ENCODE measurements around the gene PGBD4.

Gene PGBD4

DNA sequence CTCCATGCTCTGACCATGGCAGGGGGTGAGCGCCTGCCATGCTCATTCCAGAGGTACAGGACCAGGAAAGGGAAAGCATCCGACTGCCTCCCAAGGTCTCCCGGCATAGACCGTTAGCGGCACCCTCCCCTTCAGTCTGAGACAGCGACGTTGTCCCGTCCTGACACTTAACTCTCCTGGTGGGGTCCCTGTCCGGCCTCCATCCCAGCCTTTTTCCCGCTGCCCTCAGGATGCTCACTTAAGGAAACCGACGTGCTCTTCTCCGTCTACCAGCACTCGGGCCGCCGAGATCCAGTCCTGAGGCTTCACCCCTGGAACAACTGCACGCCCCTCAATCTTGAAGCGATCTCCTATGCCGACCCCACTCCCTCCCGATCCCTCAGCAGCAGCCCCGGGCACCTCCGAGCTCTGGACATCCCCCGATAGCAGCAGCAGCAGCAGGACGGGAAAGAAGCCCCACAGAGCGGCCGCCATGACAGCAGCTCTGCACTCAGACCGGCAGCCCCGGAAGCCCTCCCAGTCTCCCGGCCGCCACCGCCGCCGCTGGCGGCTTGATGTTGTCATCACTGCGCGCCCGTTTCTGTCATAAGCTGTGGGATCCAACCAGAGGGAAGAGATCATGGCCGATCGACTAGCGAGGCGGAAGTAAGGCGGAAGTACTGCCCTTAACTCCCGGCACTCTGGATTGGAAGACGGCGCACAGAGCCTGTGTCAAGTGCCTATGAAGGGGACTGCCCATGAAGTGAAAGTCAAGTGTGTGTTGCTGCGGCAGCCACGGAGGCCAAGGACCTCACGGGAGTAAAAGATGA lies at the start of gene PGBD4, which contains the start of gene EMC7:
Gene PGBD4 (plus strand): TSS at position 718 of the 809 bp plus-strand sequence. CDS start 449 bp downstream, outside the sequence.
Gene EMC7 (minus strand): TSS at position 497 of the 809 bp plus-strand sequence. CDS start 23 bp downstream, at position 474.
- DNase-seq: peak; percentile 99
- ATAC-seq: peak; percentile 100

DNA sequence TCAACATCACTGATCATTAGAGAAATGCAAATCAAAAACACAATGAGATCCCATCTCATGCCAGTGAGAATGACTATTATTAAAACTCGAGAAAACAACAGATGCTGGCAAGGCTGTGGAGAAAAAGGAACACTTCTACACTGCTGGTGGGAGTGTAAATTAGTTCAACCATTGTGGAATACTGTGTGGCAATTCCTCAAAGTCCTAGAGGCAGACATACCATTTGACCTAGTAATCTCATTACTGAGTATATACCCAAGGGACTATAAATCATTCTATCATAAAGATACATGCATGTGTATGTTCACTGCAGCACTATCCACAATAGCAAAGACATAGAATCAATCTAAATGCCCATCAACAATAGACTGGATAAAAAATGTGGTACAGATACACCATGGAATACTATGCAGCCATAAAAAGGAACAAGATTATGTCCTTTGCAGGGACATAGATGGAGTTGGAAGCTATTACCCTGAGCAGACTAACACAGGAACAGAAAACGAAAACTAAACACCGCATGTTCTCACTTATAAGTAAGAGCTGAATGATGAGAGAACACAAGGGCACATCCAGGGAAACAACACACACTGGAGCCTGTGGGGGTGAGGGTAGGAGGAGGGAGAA lies 47.7 kb upstream of the PGBD4 start:
- no peak for ATAC-seq
- DNase-seq: no peak

GRCh38 chr15:34055868-34056595 lies 45.9 kb upstream of the PGBD4 start:
- ATAC-seq (no peak), DNase-seq (no peak)

- ATAC-seq (no peak), DNase-seq (no peak)
Observed at GRCh38 chr15:34056911-34057310, 45.0 kb upstream of the PGBD4 start.

DNA sequence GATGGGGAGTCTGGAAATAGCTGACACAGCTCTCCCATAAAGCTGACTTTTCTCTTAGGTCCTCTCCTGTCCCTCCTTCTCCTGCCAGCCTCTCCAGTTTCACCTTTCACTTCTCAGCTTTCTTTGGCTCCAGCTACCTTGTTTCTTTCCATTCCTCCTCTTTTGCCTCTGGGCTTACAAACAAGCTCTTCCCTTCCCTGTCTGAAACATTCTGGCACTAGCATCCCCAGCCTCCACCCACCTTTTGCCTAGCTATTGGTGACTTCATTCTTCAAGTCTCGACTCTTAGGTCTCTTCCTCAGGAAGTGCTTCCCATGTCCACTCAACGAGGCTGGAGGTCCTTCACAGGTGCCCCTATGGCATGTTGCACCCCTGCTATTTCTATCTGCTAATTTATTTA lies 42.4 kb upstream of the PGBD4 start:
- DNase-seq (no peak), ATAC-seq (no peak)

GRCh38 chr15:34059946-34060345 lies 41.9 kb upstream of the PGBD4 start:
- no peak for DNase-seq
- no peak for ATAC-seq

DNA sequence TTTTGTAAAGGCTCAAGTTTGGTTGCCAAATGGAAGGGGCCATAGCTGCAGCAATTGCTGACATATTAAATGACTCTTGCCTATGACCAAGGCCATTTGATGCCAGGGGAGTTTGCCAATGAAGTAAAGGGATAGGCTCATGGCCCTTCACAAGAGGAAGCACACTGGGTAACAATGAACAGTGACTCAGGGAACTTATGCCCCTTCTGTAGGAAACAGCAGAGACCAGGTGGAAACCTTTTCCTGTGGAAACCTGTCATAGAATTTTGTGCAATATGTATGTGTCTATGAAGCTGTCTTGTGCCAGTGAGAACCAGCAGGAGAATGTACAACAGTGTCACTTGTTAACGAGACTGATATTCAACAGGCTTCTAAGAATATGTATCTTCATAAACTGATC lies 37.4 kb upstream of the PGBD4 start:
- no peak for ATAC-seq
- DNase-seq: no peak

GRCh38 chr15:34065261-34065660 lies 36.6 kb upstream of the PGBD4 start:
- ATAC-seq (no peak), DNase-seq (no peak)

- DNase-seq: no peak
- no peak for ATAC-seq
Observed at GRCh38 chr15:34065941-34066340, 35.9 kb upstream of the PGBD4 start.

DNA sequence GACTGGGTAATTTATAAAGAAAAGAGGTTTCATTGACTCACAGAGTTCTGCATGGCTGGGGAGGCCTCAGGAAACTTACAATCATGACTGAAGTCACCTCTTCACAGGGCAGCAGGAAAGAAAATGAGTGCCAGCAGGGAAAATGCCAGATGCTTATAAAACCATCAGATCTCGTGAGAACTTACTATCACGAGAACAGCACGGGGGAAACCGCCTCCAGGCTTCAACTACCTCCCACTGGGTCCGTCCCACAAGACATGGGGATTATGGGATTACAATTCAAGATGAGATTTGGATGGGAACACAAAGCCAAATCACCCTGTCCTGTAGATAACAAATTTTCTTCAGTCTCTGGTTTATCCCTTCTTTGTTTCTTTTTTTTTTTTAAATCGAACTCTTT lies 31.9 kb upstream of the PGBD4 start:
- no peak for ATAC-seq
- no peak for DNase-seq

DNA sequence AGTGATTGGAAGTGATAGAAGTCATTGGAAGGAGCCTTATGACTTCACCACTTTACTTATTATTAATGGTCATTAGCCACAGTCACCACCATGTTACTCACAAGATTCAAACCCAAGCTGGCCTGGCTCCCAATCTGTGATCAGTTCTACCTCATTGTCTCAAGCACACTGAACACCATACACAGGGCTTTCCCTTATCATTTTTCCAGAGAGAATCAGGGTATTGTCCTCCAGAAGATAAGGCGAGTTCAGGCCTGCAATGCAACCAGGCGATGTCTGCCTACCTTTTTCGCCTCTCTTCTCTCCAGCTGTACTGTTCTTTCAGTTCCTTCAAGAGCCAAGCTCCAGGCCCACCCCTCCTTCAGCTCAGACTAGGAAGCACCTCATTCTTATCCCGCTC lies 25.1 kb upstream of the PGBD4 start:
- DNase-seq: no peak
- no peak for ATAC-seq

DNA sequence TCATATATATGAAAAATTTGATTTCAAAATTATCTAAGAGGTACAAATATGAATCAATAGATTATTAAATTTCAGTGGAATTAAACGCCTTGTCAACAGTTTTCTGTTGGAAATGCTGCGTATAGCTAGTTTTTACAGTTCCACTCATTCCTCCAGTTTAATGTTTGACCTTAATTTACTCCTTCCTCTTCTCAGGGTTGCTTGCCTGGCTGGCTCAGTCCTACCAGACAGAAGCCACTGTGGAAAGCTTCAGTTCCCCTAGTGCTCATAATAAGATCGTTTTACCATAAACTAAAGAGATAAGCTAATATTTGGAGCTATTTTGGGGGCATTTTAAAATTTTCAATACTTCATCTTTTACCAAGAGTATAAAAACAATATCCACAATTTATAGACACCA lies 23.0 kb upstream of the PGBD4 start:
- ATAC-seq (no peak), DNase-seq (no peak)

GRCh38 chr15:34079904-34080303 lies 22.0 kb upstream of the PGBD4 start:
- DNase-seq: no peak
- ATAC-seq: no peak

GRCh38 chr15:34084086-34084485 lies 17.8 kb upstream of the PGBD4 start:
- ATAC-seq (no peak), DNase-seq (no peak)

DNA sequence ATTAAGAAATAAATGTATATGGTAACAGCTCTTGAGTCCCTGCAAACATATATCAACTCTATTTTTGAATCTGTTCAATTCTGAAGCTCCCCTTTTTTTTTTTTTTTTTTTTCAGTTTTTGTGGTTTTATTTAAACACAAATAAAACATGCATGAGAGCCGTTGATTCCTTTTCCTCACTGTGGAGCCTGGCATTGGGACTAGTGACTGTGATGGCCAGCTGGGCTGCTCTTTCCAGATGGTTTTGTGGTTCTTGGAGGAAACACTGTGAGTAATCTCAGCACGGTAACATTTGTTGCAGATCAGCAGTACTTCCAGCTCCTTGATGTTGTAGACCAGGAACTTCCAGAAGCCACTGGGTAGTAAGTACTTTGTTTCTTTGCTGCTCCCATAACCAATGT lies 16.1 kb upstream of the PGBD4 start:
- ATAC-seq (no peak), DNase-seq (no peak)

GRCh38 chr15:34099914-34100313 lies 2.0 kb upstream of the PGBD4 start:
- DNase-seq: no peak

GRCh38 chr15:34102175-34102925 lies 467 bp downstream of the PGBD4 start:
- no peak for ATAC-seq
- DNase-seq: peak; percentile 7

More at GRCh38 chr15:34099914-34100313, 2.0 kb upstream of the PGBD4 start:
- no peak for ATAC-seq

DNA sequence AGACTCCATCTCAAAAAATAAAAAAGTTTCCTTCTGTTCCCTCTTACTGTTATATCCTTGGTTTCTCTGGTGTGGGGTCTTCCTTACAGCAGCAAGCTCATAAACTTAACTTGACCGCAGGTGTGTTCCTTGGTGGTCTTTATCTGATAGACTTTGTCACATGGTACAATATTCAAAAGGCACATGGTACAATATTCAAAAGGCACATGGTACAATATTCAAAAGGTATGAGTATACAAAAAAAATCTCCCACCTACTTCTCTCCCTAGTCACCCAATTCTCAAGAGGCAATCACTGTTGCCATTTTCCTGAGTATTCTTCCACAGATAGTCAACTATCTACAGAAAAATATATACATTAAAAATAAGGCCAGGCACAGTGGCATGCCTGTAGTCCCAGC lies 4.5 kb downstream of the PGBD4 start:
- no peak for DNase-seq

GRCh38 chr15:34107315-34107714 lies 5.4 kb downstream of the PGBD4 start:
- DNase-seq (no peak), ATAC-seq (no peak)

More for the DNA sequence above, 4.5 kb downstream of the PGBD4 start:
- ATAC-seq: no peak

DNA sequence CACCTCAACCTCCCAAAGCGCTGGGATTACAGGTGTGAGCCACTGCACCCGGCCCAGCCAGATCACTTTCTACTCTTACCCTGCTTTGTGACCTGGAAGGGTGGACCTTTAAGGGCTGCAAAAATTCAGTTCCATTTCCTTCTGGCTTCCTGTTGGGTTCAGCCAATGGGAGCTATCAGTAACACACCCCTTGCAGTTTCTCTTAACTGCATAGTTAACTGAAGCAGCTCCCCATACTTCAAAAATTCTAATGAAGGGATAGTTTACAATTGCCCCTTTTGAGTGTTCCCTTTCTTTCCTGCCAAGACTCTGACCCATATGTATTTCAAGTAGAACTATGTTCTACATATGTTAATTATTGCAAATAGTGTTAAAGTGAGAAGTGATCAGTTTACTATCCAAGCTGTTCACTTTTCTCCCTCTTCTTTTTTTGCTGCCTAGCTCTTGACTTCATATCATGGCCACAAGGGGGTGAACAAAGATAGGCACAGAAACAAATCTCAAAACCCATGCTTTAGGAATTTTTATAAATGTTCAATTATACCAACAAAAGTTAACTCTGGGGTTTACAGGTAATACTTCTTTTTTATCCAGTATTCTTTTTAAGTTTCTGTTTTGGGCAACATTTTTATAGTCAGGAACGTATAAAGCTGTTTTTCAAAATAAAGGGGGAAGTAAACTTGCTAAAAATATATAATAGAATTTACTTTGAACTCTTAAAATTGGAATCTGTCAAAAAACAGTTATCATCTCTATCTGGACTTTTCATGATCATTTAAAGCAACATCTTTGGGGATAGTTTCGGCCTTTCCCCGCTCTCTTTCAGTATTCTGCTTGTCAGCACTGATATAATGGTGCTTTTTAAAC lies 8.1 kb downstream of the PGBD4 start:
- ATAC-seq: no peak
- no peak for DNase-seq

DNA sequence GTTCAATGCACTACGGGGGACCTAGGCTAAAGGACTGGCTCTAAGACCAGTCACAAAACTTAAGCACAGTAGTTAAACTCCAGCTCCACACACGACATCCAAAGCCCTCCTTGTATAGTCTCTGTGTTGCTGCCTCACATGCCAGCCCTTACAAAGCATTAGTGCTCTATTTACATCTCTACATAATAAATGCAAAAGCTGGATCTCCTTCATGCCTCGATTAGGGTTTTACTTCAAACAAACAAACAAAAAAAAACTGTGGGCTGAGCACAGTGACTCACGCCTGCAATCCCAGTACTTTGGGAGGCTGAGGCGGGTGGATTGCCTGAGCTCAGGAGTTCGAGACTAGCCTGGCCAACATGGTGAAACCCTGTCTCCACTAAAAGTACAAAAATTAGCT lies 9.6 kb downstream of the PGBD4 start:
- ATAC-seq (no peak), DNase-seq (no peak)

Measured in stimulated activated naive CD8-positive, alpha-beta T cell treated with anti-CD3 and anti-CD28 coated beads, Interleukin-15, Interleukin-2, amounts not matched to agents 100 U/mL and 50 U/mL, for 24 hours (primary cell).